ENCODE measurements around the gene DBT.
"Not testable (repeated sequence)": the region's sequence is repeated elsewhere in the genome, so short reads cannot be mapped to it uniquely, and the experiment has no call there.

The DBT gene

DNA sequence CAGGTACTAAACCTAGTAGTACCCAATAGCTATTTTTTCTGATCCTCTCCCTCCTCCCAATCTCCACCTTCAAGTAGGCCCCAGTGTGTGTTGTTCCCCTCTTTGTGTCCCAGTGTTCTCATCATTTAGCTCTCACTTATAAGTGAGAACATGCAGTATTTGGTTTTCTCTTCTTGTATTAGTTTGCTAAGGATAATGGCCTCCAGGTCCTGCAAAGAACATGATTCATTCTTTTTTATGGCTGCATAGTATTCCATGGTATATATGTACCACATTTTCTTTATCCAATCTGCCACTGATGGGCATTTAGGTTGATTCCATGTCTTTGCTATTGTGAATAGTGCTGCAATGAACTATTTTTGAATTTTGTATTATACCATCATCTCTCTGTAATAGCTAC lies 47.4 kb upstream of the DBT start:
- H3K4me3 ChIP-seq (ENCODE audit: low read depth, low read length); H3K9me3 ChIP-seq (ENCODE audit: control insufficient read depth, insufficient read depth, low read depth, low read length); POLR2A ChIA-PET; H3K27ac ChIP-seq (ENCODE audit: extremely low read depth, low read depth, low read length); H3K4me1 ChIP-seq (ENCODE audit: control insufficient read depth, insufficient read depth, low read length): not testable (repeated sequence)
- CTCF ChIA-PET, result interaction anchor here (0.6 kb wide), 1 partner anchor 56 kb away, joined by 3 read pairs; no protein-coding TSS in a partner anchor
- peaks cover 5 to 18% of the 10 kb centered on the region in 2 experiments; a peak in 2 of 3 replicates for H3K36me3 ChIP-seq (ENCODE audit: control insufficient read depth in 2 of 2, insufficient read depth in 1 of 2, low read length in 2 of 2)
- TF ChIP-seq, protein P1, sequence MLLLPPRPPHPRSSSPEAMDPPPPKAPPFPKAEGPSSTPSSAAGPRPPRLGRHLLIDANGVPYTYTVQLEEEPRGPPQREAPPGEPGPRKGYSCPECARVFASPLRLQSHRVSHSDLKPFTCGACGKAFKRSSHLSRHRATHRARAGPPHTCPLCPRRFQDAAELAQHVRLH (tag by site-specific recombination; IDR thresholded peaks at IDR 0.05), result peak; percentile 85
- TF ChIP-seq, protein P2, sequence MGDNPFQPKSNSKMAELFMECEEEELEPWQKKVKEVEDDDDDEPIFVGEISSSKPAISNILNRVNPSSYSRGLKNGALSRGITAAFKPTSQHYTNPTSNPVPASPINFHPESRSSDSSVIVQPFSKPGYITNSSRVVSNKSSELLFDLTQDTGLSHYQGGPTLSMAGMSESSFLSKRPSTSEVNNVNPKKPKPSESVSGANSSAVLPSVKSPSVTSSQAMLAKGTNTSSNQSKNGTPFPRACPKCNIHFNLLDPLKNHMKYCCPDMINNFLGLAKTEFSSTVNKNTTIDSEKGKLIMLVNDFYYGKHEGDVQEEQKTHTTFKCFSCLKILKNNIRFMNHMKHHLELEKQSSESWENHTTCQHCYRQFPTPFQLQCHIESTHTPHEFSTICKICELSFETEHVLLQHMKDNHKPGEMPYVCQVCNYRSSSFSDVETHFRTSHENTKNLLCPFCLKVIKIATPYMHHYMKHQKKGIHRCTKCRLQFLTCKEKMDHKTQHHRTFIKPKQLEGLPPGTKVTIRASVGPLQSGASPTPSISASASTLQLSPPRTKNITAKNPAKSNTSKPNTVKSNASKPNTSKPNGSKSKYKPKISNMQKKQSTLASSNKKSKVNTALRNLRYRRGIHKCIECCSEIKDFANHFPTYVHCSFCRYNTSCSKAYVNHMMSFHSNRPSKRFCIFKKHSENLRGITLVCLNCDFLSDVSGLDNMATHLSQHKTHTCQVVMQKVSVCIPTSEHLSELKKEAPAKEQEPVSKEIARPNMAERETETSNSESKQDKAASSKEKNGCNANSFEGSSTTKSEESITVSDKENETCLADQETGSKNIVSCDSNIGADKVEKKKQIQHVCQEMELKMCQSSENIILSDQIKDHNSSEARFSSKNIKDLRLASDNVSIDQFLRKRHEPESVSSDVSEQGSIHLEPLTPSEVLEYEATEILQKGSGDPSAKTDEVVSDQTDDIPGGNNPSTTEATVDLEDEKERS (tag by site-specific recombination; IDR thresholded peaks at IDR 0.05), result 0 out of 2 replicates have a peak, but pooled peaks have one; percentile 56
- peak; percentile 98 for TF ChIP-seq ZNF146 (tag by site-specific recombination; IDR thresholded peaks at IDR 0.05)

DNA sequence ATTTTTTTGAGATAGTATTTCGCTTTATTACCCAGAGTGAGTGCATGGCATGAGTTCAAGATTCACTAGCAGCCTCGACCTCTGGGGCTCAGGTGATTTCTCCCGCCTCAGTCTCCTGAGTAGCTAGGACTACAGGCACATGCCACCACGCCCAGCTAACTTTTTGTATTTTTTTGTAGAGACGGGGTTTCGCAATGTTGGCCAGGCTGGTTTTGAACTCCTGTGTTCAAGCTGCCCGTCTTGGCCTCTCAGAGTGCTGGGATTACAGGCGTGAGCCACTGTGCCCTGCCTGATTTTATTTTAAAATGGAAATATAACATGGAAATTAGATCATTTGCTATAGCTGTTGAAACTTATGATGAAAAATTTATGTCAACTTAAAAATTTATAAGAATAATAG lies 46.5 kb upstream of the DBT start:
- POLR2A ChIA-PET, result no interaction called here
- Histone ChIP-seq H3K4me3 (ENCODE audit: low read depth, low read length) (no peak overlapping the region), H3K36me3 (ENCODE audit: control insufficient read depth in 2 of 2, insufficient read depth in 1 of 2, low read length in 2 of 2) (peaks cover 14 to 26% of the 10 kb centered on the region in 2 experiments), H3K27ac (ENCODE audit: extremely low read depth, low read depth, low read length) (no peak overlapping the region), H3K9me3 (ENCODE audit: control insufficient read depth, insufficient read depth, low read depth, low read length) (no peaks in the 10 kb centered on the region), H3K4me1 (ENCODE audit: control insufficient read depth, insufficient read depth, low read length) (no peaks in the 10 kb centered on the region)
- TF ChIP-seq ZNF664 (tag by site-specific recombination; IDR thresholded peaks at IDR 0.05) (0 out of 2 replicates have a peak, but pooled peaks have one; percentile 19), ZNF530 (tag by site-specific recombination; IDR thresholded peaks at IDR 0.05; ENCODE audit: low read depth) (no peak)
- CTCF ChIA-PET, result no interaction called here

DNA sequence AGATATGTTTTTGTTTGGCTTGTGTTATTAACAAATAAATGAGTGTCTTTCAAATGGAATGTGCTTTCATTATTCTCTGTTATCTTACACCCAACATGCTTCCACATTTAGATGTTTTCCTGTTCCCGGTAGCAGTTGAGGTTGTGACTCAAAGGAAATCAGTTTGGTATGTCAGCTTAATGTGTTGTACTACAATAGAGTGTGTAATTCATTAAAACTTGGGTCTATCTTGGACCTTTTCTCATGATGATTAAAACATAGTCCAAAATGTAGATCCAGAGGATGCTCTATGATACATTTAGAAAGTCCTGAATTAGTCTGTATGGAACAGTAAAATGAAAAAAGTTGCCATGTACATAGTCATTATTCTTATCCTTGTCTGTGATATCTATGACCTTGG lies 43.1 kb upstream of the DBT start:
- Histone ChIP-seq H3K4me3 (ENCODE audit: low read depth, low read length) (no peak overlapping the region), H3K9me3 (ENCODE audit: control insufficient read depth, insufficient read depth, low read depth, low read length) (no peaks in the 10 kb centered on the region), H3K36me3 (ENCODE audit: control insufficient read depth in 2 of 2, insufficient read depth in 1 of 2, low read length in 2 of 2) (peaks cover 39 to 58% of the 10 kb centered on the region in 2 experiments), H3K4me1 (ENCODE audit: control insufficient read depth, insufficient read depth, low read length) (no peaks in the 10 kb centered on the region), H3K27ac (ENCODE audit: extremely low read depth, low read depth, low read length) (no peak overlapping the region)
- TF ChIP-seq ZNF239 (tag by site-specific recombination; IDR thresholded peaks at IDR 0.05) (no peak), ZNF792 (tag by site-specific recombination; IDR thresholded peaks at IDR 0.05) (no peak), ZNF596 (tag by site-specific recombination; IDR thresholded peaks at IDR 0.05) (no peak), OSR2 (tag by site-specific recombination; IDR thresholded peaks at IDR 0.05) (no peak), ZNF311 (tag by site-specific recombination; IDR thresholded peaks at IDR 0.05; ENCODE audit: borderline replicate concordance) (no peak)
- TF ChIP-seq, protein P3, sequence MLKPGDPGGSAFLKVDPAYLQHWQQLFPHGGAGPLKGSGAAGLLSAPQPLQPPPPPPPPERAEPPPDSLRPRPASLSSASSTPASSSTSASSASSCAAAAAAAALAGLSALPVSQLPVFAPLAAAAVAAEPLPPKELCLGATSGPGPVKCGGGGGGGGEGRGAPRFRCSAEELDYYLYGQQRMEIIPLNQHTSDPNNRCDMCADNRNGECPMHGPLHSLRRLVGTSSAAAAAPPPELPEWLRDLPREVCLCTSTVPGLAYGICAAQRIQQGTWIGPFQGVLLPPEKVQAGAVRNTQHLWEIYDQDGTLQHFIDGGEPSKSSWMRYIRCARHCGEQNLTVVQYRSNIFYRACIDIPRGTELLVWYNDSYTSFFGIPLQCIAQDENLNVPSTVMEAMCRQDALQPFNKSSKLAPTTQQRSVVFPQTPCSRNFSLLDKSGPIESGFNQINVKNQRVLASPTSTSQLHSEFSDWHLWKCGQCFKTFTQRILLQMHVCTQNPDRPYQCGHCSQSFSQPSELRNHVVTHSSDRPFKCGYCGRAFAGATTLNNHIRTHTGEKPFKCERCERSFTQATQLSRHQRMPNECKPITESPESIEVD (tag by site-specific recombination; IDR thresholded peaks at IDR 0.05), result no peak
- TF ChIP-seq, protein P4, sequence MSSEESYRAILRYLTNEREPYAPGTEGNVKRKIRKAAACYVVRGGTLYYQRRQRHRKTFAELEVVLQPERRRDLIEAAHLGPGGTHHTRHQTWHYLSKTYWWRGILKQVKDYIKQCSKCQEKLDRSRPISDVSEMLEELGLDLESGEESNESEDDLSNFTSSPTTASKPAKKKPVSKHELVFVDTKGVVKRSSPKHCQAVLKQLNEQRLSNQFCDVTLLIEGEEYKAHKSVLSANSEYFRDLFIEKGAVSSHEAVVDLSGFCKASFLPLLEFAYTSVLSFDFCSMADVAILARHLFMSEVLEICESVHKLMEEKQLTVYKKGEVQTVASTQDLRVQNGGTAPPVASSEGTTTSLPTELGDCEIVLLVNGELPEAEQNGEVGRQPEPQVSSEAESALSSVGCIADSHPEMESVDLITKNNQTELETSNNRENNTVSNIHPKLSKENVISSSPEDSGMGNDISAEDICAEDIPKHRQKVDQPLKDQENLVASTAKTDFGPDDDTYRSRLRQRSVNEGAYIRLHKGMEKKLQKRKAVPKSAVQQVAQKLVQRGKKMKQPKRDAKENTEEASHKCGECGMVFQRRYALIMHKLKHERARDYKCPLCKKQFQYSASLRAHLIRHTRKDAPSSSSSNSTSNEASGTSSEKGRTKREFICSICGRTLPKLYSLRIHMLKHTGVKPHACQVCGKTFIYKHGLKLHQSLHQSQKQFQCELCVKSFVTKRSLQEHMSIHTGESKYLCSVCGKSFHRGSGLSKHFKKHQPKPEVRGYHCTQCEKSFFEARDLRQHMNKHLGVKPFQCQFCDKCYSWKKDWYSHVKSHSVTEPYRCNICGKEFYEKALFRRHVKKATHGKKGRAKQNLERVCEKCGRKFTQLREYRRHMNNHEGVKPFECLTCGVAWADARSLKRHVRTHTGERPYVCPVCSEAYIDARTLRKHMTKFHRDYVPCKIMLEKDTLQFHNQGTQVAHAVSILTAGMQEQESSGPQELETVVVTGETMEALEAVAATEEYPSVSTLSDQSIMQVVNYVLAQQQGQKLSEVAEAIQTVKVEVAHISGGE (tag by site-specific recombination; conservative IDR thresholded peaks at IDR 0.05; ENCODE audit: low read depth), result no peak
- CTCF ChIA-PET, result no interaction called here
- POLR2A ChIA-PET, result no interaction called here
